Embryonic facial prominence (tissue), 1 donor: Measurements from ENCODE around the gene EPHB1.

Source experiments
- DNase-seq: peaks from one replicate; pipeline ENCODE4 v3.0.0-alpha.2; 2016; ENCODE audit errors: extremely low spot score

EPHB1 gene

GRCh38 chr3:135131290-135131689 is 336.2 kb downstream of the EPHB1 start:
- no peak for DNase-seq

- no peak for DNase-seq
Measured at GRCh38 chr3:135133905-135134683, 339.0 kb downstream of the EPHB1 start.

GRCh38 chr3:135134684-135135075 is 339.6 kb downstream of the EPHB1 start:
- DNase-seq: no peak

- DNase-seq: no peak
Measured at GRCh38 chr3:135135445-135135844, 340.4 kb downstream of the EPHB1 start.

GRCh38 chr3:135136361-135137100 is 341.5 kb downstream of the EPHB1 start:
- no peak for DNase-seq

GRCh38 chr3:135137296-135137695 is 342.2 kb downstream of the EPHB1 start:
- no peak for DNase-seq

- no peak for DNase-seq
Measured at GRCh38 chr3:135138776-135139175, 343.7 kb downstream of the EPHB1 start.

- DNase-seq: no peak
Measured at GRCh38 chr3:135140591-135140990, 345.5 kb downstream of the EPHB1 start.

- no peak for DNase-seq
Measured at GRCh38 chr3:135141160-135141559, 346.1 kb downstream of the EPHB1 start.

- no peak for DNase-seq
Measured at GRCh38 chr3:135141672-135142071, 346.6 kb downstream of the EPHB1 start.

- no peak for DNase-seq
Measured at GRCh38 chr3:135142530-135142929, 347.5 kb downstream of the EPHB1 start.

GRCh38 chr3:135143474-135143873 is 348.4 kb downstream of the EPHB1 start:
- DNase-seq: no peak

GRCh38 chr3:135145581-135145980 is 350.5 kb downstream of the EPHB1 start:
- no peak for DNase-seq

GRCh38 chr3:135147657-135148056 is 352.6 kb downstream of the EPHB1 start:
- DNase-seq: no peak

- DNase-seq: no peak
Measured at GRCh38 chr3:135148398-135149020, 353.4 kb downstream of the EPHB1 start.

- DNase-seq: no peak
Measured at GRCh38 chr3:135149707-135150681, 354.9 kb downstream of the EPHB1 start.

GRCh38 chr3:135154186-135154585 is 359.1 kb downstream of the EPHB1 start:
- no peak for DNase-seq

GRCh38 chr3:135155228-135155627 is 360.2 kb downstream of the EPHB1 start:
- DNase-seq: no peak

- DNase-seq: no peak
Measured at GRCh38 chr3:135155791-135156190, 360.7 kb downstream of the EPHB1 start.

- no peak for DNase-seq
Measured at GRCh38 chr3:135157045-135157740, 362.1 kb downstream of the EPHB1 start.

GRCh38 chr3:135158520-135158919 is 363.5 kb downstream of the EPHB1 start:
- DNase-seq: no peak
